Nephron progenitor cell (in vitro differentiated cells): Measurements from ENCODE around the gene PPOX.

Source experiments
- DNase-seq: peaks from one replicate; pipeline ENCODE4 v3.0.0; 2021
- H3K27ac Mint-ChIP-seq: 2 replicates; pipeline ENCODE4 v1.8.0; 2021; ENCODE audit warnings: mild to moderate bottlenecking, moderate library complexity, mixed read lengths
- H3K27me3 Mint-ChIP-seq: 2 replicates; pipeline ENCODE4 v1.8.0; 2021; ENCODE audit warnings: mild to moderate bottlenecking, low read depth, mixed read lengths; ENCODE audit not compliant: poor library complexity
- H3K36me3 Mint-ChIP-seq: 2 replicates; pipeline ENCODE4 v1.8.0; 2021; ENCODE audit warnings: low read depth, mixed read lengths
- H3K4me1 Mint-ChIP-seq: 2 replicates; pipeline ENCODE4 v1.8.0; 2021; ENCODE audit warnings: mixed read lengths
- H3K4me3 Mint-ChIP-seq: 2 replicates; pipeline ENCODE4 v1.8.0; 2021; ENCODE audit warnings: mild to moderate bottlenecking, moderate library complexity, mixed read lengths
- H3K9me3 Mint-ChIP-seq: 2 replicates; pipeline ENCODE4 v1.8.0; 2021; ENCODE audit warnings: mild to moderate bottlenecking, moderate library complexity, mixed read lengths
- CTCF ChIP-seq: fragments of 200-600 bp; sonication (generic); IDR thresholded peaks from 2 replicates; pipeline ENCODE4 v1.5.0; 2021; ENCODE audit warnings: antibody characterized with exemption

Gene PPOX

DNA sequence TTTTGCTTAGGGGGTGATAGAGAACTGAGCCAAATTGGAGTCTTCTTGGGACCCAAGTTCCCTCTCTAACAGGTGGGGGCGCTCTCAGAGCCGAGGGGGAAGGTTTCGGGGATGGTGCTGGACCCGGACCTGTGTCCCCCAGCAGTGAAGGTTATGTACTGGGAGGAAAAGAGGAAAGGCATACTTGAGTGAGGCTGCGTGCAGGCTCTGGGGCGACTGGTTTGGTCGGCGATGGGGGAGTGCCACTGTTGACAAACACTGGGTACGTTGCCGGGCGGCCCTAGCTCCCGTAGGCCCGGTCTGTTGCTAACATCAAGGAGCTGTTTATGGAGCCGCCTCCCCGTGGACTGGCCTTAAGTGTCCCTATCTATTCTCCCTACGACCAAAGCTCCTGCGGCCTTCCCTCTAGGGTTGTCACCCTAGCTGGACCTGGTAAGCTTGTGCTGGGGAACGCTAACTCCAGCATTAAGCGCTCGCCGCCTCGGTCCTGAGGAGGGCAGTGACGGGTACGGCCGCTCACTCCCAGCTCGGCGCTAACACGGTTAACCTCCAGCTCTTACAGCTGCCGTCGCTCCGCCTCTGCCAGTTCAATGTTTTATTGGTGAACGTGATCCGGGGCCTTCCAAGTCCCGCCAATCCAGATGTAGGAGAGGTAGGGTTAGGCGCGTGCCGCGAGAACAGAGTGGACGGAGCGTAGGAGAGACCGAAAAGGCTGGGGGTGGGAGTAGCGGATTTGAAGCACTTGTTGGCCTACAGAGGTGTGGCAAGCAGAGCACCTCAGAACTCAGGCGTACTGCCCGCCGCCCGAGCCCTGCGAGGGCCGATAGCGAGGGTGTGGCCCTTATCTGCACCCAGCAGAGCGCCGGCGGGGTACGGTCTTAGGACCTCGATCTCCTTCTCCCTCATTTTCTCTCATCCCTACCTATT is at the start of gene PPOX:
Gene PPOX, plus strand, starts transcription at position 685 of the 927 bp plus-strand sequence. CDS start 422 bp downstream, outside the sequence.
- DNase-seq: peak; percentile 87
- Mint-ChIP-seq H3K27ac (peak within 1 kb of the TSS; percentile 99), H3K36me3 (peaks cover 42% of the 10 kb centered on the region), H3K4me3 (peak within 1 kb of the TSS; percentile 89), H3K4me1 (peaks cover 56% of the 10 kb centered on the region), H3K27me3 (peaks cover 2% of the 10 kb centered on the region), H3K9me3 (no peaks in the 10 kb centered on the region)
- TF ChIP-seq CTCF: peak; percentile 40

DNA sequence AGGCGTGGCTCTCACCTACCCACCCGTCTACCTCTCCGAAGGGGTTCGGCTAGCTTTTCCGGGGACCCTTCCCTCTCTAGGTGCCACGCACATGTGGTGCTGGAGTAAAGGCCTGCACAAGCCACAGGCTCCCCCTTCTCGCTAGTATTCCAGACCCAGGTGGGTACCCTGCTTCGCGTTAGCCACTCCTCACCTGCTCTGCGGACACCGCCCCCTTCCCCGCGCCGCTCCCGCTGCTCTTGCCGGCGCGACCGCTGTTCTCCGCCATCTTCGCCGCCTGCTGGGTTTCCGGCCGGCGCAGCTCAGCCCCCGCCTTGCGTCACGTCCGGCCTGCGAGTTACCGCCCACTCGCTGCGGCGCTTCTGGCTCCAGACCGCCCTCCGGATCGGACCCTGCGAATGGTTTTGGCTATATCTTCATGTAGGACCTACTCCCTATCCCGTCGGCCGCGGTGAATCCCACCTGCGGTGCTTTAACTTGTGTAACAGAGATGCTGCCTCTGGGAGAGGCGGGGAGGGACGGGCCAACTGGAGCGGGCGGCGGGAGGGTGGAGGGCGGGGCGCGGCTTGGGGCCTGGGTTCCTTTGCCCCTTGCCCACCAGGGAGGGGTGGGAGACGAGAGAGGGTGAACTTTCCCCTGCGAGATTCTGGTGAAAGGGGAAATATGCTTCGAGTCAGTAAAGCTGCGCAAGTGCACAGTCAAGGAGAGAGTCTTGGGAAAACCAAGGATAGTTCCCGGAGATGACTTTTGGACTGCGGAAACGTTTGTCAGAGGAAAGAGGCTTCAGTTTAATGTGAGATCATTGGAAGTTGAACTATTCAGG is 48.3 kb upstream of the PPOX start, which contains the start of the genes NIT1 and PFDN2:
Gene NIT1, plus strand, starts transcription at position 347 of the 823 bp plus-strand sequence. Its CDS starts 72 bp downstream, at position 419.
Gene PFDN2, minus strand, starts transcription at position 279 of the 823 bp plus-strand sequence. Its CDS starts 11 bp downstream, at position 268.
- H3K4me1 Mint-ChIP-seq: peaks cover 49% of the 10 kb centered on the region
- DNase-seq: peak; percentile 91
- no peaks in the 10 kb centered on the region for H3K9me3 Mint-ChIP-seq
- H3K27ac Mint-ChIP-seq: peak within 1 kb of the TSS; percentile 99
- H3K27me3 Mint-ChIP-seq: no peaks in the 10 kb centered on the region
- H3K4me3 Mint-ChIP-seq: peak within 1 kb of the TSS; percentile 97
- no peak for TF ChIP-seq CTCF
- peaks cover 24% of the 10 kb centered on the region for H3K36me3 Mint-ChIP-seq

- no peak for DNase-seq
- peak; percentile 38 for TF ChIP-seq CTCF
- Mint-ChIP-seq H3K4me1 (peaks cover 50% of the 10 kb centered on the region), H3K27me3 (no peaks in the 10 kb centered on the region), H3K36me3 (peaks cover 37% of the 10 kb centered on the region), H3K9me3 (no peaks in the 10 kb centered on the region), H3K27ac (peak overlapping the region; percentile 86), H3K4me3 (peak overlapping the region; percentile 97)
These were observed 46.9 kb upstream of the PPOX start for GRCh38 chr1:161119092-161119903.

GRCh38 chr1:161121042-161121650 is 45.1 kb upstream of the PPOX start:
- Mint-ChIP-seq H3K27ac (no peak overlapping the region), H3K4me1 (peaks cover 42% of the 10 kb centered on the region), H3K4me3 (no peak overlapping the region), H3K36me3 (peaks cover 44% of the 10 kb centered on the region), H3K9me3 (no peaks in the 10 kb centered on the region), H3K27me3 (no peaks in the 10 kb centered on the region)
- DNase-seq: no peak
- no peak for TF ChIP-seq CTCF

DNA sequence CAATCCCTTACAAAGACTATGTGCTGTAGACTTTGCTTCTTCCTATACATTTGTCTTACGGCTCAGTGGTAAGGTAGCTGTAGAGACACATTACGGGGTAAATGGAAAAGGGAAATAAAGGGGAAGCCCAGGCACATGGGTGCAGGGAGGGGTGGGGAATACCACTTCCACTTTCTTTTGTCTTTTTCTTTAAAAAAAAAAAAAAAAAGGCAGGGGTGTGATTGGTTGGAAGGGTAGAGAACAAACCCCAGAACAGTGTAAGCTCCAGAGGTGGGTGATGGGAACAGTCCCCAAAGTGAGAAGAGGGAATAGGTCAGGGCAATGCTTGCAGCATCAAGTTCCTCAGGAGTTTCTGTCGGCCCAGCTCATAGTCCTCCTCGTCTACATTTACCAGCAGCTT is 44.4 kb upstream of the PPOX start:
- H3K4me1 Mint-ChIP-seq: peaks cover 41% of the 10 kb centered on the region
- H3K27ac Mint-ChIP-seq: no peak overlapping the region
- peaks cover 51% of the 10 kb centered on the region for H3K36me3 Mint-ChIP-seq
- H3K4me3 Mint-ChIP-seq: no peak overlapping the region
- TF ChIP-seq CTCF: no peak
- H3K9me3 Mint-ChIP-seq: no peaks in the 10 kb centered on the region
- H3K27me3 Mint-ChIP-seq: no peaks in the 10 kb centered on the region
- DNase-seq: no peak
